Amygdala (tissue), 56 donors: ENCODE data around the gene CRISP2.
"Not testable (repeated sequence)": the region's sequence is repeated elsewhere in the genome, so short reads cannot be mapped to it uniquely, and the experiment has no call there.

Experiments
- DNase-seq, 56 donors: peaks; one replicate each; lab custom pipeline; 2025; lab: John Stamatoyannopoulos, UW

The CRISP2 gene, protein sequence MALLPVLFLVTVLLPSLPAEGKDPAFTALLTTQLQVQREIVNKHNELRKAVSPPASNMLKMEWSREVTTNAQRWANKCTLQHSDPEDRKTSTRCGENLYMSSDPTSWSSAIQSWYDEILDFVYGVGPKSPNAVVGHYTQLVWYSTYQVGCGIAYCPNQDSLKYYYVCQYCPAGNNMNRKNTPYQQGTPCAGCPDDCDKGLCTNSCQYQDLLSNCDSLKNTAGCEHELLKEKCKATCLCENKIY

DNA sequence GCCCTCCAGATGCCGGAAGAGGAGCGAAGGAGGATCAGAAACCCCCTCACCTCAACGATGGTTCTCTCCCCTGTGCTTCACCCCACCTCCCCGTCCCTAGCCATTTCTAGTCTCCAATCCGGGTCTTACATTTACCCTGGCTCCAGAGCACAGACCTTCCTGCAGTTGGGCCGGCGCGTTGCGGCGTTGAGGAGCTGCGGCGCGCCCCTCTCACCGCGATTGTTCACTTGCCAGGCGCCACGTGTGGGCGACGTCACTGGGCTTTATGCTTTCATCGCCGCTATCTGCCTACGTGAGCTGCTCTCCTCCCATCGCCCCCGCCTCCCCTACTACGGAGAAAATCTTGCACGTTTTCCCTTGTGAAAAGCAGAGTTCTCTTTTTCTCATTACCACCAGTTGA is at the start of gene CRISP2:
Gene CRISP2 (minus strand): TSS at position 198 of the 400 bp plus-strand sequence. CDS start 4,347 bp downstream, outside the sequence.
- DNase-seq: no peak

DNA sequence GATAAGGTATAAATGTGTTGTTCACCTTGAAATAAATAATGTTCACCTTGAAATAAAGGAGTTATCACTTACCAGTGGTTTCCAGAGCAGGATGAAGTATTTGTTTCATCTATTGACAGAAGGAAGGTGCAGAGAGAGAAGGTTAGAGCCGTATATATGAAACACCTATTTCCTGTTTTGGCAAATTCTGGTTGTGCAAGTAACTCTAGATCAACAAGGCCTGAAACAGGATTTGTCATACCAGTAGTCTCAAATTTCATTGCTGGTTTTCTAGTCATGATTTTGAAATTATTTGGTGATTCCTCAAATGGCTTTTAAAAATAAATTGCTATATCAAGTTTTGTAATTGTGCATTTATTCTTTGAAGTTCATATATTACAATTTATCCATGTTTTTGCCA is 30.9 kb upstream of the CRISP2 start, which contains the start of gene CRISP3:
Gene CRISP3 (minus strand): TSS at position 130 of the 400 bp plus-strand sequence. CDS start 21 bp downstream, at position 109.
- no peak for DNase-seq

GRCh38 chr6:49743429-49743828 is 30.1 kb upstream of the CRISP2 start:
- no peak for DNase-seq

GRCh38 chr6:49739423-49739822 is 26.1 kb upstream of the CRISP2 start:
- no peak for DNase-seq

GRCh38 chr6:49736017-49736508 is 22.7 kb upstream of the CRISP2 start:
- DNase-seq: no peak

GRCh38 chr6:49733680-49734079 is 20.3 kb upstream of the CRISP2 start:
- no peak for DNase-seq

DNA sequence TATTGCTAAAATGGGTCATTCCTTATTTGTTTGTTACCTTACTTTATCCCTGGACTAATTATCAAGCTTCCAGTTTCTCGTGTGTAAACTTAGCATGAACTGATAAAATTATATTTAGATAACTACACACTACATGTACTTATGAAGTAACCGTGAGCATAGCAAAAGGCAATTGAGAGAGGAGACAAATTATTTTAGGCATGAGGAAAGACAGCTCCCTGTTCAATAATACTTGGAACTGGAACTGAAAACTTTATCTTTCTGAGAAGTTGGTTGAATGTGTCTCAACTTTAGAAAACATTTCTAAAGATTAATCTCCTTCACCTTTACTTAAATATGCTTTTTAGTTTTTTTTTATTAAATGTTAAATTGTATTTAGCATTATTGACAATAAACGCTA is 19.4 kb upstream of the CRISP2 start:
- no peak for DNase-seq

GRCh38 chr6:49730251-49730650 is 16.9 kb upstream of the CRISP2 start:
- DNase-seq: no peak

DNA sequence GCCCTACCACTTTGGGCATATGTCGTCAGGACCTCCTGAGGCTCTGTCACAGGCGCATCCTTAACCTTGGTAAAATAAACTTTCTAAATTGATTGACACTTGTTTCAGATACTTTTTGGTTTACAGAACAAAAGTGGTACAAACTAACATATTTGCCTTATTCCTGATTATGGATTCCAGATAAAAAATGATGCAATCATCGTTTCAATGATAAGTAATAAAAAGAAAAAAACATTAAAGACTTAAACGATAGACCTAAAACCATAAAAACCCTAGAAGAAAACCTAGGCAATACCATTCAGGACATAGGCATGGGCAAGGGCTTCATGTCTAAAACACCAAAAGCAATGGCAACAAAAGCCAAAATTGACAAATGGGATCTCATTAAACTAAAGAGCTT is 10.6 kb upstream of the CRISP2 start:
- not testable (repeated sequence) for DNase-seq

DNA sequence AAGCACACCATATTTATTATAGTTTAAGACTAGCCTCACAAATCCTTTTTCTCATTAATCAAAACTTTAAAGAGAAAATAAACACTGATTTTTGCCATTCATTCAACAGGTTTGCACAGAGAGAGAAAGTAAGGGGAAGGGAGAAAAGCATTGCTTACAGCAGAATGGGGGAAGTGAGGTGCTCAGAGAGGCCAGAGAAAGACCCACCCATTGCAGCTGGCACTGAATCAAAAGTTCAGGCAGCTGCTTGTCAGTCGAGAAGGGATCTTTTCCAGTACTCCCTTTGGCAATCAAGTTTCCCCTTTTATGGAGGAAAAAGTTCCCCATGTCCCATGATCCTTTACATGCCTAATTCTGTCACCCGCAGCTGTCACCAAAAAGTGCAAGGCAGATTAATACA is 8.0 kb upstream of the CRISP2 start:
- no peak for DNase-seq

- no peak for DNase-seq
These were observed 7.0 kb upstream of the CRISP2 start for GRCh38 chr6:49720372-49720771.

DNA sequence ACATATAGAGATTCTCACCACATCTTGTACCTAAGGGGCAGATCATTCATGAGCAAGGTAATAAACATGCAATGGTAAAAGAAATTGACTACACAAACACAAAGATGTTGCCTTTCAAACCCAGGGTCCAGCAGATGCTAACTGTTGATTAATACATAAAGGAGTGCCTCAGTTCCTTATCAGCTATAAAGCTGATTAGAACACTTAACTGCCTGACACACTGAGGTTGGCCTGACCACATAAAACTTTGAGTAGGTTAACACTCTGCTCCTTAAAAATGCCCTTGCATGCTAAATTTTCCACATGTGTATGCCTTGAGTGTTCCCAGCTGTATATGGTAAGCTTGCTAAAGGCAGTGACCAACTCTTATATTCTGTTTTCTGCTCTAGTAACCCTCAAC is 14.9 kb downstream of the CRISP2 start:
- no peak for DNase-seq

GRCh38 chr6:49693512-49693911 is 19.8 kb downstream of the CRISP2 start:
- DNase-seq: no peak

DNA sequence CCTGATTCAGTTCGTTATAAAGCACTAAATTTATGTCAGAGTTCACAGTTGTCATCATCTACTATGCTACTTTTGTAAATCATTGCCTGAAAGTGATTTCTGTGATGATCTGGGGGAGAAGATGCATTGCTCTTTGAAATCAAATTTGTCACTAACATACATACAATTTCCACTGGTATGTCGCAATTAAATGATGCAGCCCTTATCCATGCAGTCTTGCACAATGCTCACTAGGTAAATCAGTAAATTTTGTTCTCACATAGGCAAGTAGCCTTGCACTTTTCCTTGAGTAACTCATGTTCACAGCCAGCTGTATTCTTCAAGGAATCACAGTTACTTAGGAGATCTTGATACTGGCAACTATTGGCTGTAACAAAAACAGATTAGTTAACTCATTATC is 20.8 kb downstream of the CRISP2 start:
- no peak for DNase-seq

- no peak for DNase-seq
These were observed 36.6 kb downstream of the CRISP2 start for GRCh38 chr6:49676671-49677281.

GRCh38 chr6:49675816-49676215 is 37.5 kb downstream of the CRISP2 start:
- DNase-seq: no peak

GRCh38 chr6:49668083-49668511 is 45.2 kb downstream of the CRISP2 start:
- no peak for DNase-seq

DNA sequence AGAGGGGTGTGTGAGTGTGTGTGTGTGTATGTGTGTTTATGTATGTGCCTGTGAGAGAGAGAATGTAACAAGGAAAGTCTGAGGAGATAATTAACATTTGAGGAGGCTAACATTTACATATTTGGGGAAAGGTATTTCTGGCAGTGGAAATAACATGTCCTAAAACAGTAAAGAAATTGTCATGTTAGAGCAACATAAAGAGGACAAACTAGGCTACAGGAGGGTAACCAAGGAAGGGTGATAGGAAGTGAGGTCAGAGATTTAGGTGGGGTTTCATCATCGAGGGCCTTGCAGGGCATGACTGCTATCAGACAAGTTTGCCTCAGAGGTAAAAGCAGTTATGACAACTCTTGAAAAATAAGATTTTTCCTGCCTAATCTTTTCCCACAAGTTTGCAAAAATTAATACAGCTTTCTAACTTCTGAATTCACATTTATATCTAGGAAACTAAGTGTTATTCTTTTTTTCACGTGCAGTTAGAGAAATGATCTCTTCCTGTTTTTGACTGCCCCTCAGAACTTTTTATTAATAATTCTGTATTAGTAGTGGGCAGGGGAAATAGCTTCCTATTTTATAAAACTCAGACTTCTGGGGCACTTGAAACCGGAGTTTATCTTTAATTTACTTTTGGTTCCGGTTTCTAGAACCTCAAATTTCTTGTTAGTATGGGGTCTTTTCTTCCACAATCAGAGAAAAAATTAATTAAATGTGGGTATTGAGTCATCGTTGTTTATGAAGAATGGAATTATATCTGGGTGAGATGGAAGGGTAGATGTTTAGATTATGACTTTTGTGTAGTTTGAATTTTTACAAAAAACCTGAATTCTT is 46.2 kb downstream of the CRISP2 start:
- no peak for DNase-seq

DNA sequence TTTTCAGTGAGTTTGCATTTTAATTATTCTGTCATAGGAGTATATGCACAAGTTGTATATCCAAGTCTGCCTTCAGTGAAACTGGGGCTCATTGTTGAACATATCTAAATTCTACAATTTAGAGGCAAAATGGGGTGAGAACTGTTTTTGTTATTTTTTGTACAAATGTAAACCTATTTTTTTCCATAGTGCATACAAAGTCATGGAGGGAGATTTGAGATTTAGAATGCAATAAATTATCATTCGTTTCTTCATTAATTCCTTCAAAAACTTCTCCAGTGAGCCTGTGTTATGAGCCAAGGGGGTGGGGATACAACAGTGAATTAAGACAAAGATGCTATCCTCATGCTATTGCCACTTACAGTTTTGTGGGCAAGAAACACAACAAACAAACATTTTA is 46.9 kb downstream of the CRISP2 start:
- no peak for DNase-seq

GRCh38 chr6:49664817-49665216 is 48.5 kb downstream of the CRISP2 start:
- no peak for DNase-seq

DNA sequence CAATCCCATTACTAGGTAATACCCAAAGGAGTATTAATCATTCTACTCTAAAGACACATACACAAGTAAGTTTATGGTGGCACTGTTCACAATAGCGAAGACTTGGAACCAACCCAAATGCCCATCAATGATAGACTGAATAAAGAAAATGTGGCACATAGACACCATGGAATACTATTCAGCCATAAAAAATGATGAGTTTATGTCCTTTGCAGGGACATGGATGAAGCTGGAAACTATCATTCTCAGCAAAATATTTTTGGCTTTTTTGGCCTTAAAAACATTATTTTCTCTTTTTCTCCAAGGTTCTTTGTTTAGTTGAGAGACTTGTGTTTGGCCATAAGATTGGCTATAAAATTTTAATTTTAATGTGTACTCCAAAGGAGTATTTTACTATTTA is 49.3 kb downstream of the CRISP2 start:
- not testable (repeated sequence) for DNase-seq
